NCI-H510A treated with DMSO at 0.1 percent for 48 hours (cell line): Measurements from ENCODE around the gene TMEM150B.
A peak's percentile ranks its signal among the peaks of the same experiment; 100 is the strongest.

ENCODE experiments used
- DNase-seq: peaks from one replicate; lab custom pipeline; 2025; lab: John Stamatoyannopoulos, UW

TMEM150B gene, protein sequence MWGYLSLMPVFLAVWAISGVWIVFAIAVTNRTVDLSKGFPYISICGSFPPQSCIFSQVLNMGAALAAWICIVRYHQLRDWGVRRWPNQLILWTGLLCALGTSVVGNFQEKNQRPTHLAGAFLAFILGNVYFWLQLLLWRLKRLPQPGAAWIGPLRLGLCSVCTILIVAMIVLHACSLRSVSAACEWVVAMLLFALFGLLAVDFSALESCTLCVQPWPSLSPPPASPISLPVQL

DNA sequence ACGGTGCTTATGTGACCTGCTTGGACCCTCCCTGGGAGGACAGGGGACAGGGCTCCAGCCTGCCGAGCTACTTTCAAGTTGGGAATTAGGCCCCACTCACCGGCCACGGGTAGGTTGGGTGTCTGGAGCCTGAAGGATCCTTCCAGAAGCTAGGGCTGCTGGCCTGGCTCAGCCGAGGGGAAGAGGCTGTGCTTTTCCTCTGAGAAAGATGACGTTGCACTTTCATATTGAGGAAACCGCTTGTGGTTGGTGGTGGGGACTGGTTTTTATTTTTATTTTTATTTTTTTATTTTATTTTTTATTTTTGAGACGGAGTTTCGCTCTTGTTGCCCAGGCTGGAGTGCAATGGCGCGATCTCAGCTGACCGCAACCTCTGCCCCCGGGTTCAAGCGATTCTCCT is at the start of gene TMEM150B:
Gene TMEM150B, minus strand, starts transcription at position 170 of the 400 bp plus-strand sequence. CDS start 4,305 bp downstream, outside the sequence.
- DNase-seq, result no peak

DNA sequence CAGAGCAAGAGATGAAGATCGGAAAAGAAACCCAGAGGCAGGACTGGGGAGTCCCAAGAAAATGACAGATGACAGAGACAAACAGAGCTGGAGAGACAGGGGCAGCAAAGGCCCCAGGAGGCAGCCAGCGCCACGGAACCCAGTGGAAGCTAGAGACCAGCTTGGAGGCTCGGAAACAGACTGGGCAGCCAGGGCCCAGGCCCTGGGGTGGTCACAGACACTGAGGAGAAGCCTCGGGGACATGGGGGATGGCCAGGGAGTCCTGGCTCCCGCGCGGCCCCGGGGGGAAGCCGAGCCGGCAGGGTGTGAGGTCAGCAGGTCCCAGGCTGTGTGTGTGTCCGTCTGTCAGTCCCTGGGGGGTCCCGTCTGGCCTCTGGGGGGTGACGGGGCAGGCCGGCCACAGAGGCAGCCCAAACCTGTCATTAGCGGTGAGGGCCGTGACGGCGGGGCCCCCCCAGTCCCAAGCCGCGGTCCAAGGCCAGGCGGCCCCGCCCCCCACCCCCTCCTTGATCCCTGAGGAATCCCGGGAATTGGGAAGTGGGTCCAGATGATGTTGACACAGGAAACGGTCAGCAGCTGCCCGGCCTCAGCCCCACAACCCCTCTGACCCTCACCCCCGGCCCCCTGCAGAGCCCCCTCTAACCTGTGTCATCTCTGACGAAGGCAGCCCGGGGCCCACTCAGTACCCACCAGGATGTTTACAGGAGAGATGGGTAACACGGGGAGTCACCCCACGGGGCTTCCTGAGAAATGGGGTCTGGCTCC is 49.0 kb upstream of the TMEM150B start:
- no peak for DNase-seq

DNA sequence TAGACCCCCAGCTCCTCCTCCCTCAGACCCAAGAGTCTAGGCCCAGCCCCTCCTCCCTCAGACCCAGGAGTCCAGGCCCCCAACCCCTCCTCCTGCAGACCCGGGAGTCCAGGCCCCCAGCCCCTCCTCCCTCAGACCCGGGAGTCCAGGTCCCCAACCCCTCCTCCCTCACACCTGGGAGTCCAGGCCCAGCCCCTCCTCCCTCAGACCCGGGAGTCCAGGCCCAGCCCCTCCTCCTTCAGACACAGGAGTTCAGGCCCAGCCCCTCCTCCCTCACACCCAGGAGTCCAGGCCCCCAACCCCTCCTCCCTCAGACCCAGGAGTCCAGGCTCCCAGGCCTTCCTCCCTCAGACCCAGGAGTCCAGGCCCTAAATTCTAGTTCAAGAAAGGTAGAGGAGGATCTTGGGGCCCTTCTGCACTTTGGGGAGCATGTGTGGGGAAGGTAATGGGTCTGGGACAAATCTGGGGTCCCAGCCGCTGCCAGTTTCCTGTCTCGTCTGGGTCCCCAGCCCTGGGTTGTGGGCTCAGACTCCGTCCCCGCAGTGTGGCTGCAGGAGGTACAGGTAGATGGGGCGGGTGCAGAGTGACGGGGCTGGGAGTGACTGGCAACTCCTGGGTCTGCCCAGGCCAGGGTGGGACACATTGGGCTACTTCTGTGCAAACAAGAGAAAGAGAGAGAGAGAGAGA is 48.3 kb upstream of the TMEM150B start:
- no peak for DNase-seq

DNA sequence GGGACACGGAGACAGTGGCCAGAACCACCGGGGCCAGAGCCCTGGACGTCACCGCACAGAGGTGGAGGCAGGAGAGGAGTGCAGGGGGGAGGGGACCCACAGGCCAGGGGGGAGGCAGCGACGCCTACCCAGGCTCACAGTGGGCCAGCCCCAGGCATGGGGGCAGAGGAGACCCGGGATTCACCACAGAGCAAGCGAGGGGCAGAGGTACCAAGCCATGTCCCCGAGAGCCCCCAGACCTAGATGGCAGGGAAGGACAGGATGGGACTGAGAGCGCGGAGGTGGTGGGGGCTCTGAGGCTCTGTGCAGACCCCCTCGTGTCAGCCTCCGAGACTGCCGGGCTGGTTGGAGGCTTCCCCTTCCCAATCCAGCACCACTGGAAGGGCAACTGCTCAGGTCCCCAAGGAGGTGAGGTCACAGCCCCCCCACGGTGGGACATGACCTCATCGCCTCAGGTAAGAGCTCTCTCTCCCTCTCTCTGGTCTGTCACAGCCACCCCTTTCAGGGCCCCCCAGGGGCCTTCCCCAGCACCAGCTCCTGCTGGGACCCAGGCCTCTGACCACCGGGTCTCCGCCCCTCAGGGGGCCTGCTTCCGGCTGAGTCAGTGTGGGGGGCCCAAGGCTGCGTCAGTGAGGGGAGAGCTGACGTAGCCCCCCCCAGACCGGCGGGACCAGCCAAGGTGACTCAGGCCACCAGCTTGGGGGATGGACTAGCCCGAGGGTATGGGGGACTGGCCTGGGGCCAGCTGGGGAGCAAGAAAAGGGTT is 47.4 kb upstream of the TMEM150B start:
- DNase-seq, result no peak

DNA sequence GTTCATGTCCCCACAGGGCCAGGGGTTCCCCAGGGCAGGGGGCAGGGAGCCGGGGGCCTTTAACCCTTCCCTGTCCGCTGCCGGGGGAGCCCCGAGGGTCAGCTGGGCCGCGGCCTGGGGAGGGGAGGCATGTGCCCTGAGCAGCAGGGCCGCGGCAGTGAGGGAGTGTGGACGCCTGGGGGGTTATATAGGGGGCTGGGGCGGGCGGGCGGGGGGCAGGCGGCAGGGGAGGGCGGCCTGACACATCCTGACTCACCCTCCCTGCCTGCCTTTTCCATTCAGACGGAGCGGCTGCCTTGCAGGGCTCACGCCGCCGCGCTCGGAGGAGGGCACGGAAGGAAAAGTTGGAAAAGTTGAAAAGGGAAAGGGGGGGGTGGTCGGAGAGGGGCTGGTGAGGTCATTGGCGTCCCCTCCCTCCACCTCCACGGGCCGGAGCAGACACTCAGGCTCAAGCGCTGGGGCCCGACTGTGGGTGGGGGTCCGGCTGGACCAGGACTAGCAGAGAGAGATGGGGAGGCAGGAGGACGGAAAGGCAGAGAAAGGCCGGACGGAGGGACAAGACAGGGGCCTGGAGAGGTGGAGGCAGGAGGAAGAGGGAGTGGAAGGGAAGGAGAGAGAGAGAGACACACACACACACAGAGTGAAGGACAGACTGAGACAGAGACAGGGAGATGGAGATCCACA is 45.3 kb upstream of the TMEM150B start, which contains the start of gene IL11:
Gene IL11, minus strand, starts transcription at position 159 of the 684 bp plus-strand sequence. Its CDS starts 153 bp downstream, at position 6.
- no peak for DNase-seq

DNA sequence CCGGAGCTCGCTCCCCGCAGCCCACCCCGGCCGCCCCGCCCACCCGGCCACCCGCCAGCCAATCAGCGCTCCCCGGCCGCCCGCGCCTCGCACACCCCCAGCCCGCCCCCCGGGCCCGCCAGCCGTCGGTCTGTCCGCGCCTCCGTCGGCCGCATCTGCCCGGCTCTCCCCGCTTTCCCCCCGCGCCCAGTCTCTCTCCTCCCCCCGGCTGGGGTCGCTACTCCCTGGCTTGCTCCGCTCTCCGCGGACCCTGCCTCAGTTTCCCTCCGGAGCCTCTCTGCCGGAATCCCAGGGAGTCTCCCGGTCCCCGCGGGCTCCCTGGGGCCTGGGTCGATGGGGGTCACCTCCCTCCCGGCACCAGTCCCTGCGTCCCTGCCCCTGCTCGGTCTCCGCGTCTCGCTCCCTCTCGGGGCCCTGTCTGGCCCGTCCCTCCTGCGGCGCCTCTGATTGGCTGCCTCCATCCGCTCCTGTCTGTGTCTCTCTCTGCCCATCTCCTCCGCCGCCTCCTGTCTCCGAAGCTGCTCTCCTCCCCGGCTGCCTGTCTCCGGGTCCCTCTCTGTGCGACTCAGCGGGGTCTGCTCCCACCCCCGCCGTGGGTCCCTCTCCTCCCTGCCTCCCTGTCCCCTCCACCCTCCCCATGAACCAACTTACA is 44.6 kb upstream of the TMEM150B start:
- DNase-seq, result peak; percentile 30

DNA sequence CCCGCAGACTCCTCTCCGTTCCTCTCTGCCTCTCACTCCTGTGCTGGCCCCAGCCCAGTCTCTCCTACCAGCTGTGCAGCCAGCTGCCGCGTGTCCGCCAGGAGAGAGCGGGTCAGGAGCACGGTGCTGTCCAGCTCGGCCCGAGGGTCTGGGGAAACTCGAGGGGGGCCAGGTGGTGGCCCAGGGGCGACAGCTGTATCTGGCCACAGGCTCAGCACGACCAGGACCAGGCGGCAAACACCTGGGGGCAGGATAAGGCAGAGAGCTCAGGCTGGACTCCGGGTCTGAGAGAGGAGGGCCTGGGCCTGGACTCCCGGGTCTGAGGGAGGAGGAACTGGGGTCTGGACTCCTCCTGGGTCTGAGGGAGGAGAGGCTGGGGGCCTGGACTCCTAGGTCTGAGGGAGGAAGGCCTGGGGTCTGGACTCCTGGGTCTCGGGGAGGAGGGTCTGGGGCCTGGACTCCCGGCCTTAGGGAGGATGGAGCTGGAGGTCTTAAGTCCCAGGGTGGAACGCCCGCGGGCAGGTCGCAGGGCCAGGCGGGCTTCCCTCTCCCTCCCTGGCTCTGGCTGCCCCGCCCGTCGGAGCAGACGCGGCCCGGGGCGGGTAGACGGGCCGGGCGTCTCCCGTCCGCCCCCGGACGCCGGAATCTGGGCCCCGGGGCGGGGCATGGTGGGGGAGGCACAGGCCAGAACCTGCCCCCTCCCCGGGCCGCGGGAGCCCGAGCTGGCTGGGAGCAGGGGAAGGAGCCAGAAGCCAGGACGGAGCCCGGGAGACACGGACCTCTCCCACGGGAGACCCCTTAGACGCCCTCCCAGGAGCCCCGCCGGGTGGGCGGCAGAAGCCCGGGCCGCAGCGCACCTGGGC is 43.8 kb upstream of the TMEM150B start:
- DNase-seq, result no peak

DNA sequence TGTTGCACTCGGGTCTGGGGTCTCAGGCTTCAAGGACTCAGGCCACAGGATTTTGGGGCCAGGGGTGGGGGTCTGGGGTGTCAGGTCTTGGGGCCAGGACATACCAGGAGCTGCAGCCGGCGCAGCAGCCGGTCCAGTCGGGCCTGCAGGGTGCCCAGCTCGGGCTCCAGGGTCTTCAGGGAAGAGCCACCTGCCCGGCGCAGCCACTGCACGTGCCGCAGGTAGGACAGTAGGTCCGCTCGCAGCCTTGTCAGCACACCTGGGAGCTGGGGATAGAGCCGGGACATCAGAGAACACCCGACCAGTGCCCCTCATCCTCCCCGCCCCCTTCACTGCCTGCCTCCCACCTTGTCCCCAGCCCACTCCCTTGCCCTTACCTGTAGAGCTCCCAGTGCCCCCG is 43.0 kb upstream of the TMEM150B start:
- DNase-seq, result no peak

DNA sequence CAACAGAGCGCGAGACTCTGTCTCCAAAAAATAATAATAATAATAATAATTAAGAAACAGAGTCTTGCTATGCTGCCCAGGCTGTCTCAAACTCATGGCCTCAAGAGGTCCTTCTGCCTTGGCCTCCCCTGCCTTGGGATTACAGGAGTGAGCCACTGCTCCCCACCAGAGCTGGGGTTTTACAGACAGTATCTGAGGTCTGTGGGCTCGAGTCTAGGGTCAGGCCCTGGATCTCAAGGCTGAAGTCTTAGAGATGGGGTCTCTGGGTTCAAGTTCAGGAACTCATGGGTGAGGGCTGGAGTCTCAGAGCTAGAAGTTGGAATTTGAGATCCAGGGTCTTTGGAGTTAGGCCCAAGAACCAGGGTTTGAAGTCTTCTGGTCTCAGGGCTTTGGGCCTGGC is 41.6 kb upstream of the TMEM150B start:
- DNase-seq, result no peak

DNA sequence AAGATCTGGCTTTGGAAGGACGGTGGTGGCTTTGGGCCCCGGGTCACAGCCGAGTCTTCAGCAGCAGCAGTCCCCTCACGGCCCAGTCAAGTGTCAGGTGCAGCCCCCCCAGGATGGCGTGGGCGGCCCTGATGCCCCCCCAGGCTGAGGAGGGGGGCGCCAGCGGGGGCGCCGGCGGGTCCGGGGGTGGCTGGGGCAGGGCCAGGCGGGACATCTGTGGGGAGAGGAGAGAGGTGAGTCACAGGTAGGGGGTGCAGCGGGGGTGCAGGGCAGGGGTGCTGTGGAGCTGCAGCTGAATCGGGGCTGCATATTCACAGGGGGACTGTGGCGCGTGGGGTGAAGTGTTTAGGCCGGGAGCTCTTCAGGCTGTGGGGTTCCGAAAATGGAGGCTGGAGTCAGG is 40.8 kb upstream of the TMEM150B start:
- no peak for DNase-seq

DNA sequence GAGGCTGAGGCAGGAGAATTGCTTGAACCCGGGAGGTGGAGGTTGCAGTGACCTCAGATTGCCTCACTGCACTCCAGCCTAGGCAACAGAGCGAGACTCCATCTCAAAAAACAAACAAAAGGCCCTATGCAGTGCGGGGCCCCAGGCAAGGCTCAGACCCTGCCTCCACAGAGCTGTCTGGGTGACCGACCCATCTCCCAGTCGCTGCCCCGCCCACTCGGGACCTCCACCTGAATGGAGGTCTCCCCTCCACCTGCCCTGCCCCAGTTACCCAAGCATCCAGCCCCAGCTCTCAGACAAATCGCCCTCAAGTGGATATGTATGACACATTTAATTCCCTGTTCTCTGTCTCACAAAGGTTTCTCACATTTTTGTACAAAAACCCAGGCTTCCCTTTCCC is 40.1 kb upstream of the TMEM150B start:
- DNase-seq, result no peak

DNA sequence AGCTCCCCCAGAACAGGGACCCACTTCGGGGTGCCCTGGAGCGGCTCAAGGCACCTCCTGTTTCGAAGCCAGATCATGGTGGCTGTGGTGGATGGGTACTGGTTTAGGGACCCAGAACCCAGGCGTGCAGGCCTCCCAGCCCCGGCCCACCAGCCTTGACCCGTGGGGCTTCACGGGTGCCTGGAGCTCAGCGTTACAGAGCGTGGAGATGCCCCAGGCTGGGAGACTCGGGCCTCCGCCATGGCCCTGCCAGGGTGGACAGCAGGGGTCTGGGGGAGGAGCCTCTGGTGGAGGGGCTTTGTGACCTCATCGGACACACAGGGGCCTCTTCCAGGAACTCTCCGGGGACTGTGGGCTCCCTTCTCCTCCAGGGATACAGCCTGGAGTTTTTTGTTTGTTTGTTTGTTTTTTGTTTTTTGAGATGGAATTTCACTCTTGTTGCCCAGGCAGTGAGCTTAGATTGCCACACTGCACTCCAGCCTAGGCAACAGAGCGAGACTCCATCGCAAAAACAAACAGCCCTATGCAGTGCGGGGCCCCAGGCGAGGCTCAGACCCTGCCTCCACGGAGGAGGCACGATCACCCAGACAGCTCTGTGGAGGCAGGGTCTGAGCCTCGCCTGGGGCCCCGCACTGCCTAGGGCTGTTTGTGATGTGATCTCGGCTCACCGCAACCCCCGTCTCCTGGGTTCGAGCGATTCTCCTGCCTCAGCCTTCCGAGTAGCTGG is 38.0 kb upstream of the TMEM150B start, which contains the start of gene GARIN5B:
Gene GARIN5B, minus strand, starts transcription at position 271 of the 727 bp plus-strand sequence. Its CDS starts 194 bp downstream, at position 77.
- no peak for DNase-seq

DNA sequence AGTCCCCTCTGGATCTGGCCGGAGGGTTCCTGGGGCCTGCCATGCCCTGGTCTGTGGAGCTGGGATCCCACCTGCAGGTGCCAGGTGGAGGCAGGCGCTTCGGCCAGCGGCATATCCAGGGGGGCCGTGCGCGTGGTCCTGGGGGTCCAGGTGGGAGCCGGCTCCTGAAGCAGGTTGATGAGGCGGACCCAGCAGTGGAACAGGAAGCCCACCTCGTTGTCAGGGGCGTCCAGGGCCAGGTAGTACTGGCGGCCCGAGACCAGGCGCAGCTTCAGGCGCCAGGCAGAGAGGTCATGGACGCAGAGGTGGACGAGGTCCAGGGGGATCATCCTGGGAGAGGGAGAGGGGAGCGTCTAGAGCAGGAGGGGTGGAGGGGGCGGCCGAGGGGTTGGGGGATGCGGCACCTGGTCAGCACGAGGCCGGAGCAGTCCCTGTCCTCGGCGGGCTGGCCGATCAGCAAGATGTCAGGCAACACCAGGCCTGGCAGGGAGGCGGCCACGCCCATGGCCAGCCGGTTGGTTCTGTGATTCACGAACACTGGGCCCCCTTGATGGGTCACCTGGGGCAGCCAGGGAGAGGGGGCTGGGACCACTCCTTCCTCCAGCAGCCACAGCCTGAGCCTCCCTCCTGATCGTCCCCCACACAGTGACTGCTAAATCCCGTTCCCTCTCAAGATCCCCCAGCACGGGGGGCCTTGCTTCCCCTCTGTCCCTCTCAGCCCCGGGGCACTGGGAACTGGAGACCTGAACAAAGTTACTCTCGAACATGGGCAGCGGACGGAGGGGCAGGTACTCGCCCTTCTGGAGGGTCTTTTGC is 37.2 kb upstream of the TMEM150B start:
- no peak for DNase-seq

DNA sequence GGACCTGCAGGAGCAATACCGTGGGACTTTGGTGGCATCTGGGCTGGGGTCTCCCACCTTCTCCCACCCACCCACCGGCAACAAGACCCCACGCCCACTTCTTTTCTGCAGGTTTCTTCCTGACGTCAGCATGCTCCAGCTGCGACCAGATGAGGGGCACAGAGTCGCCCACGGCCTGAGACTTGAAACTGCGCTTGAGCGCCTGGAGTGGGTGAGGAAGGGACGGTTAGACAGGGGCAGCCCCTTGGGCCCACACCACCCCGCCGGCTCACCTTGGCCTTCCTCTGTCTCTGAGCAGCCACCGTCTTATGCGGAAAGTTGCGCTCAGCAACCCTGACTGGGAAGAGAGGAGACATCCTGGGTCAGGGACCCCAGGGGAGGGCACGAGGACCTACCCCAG is 35.8 kb upstream of the TMEM150B start:
- DNase-seq, result no peak

DNA sequence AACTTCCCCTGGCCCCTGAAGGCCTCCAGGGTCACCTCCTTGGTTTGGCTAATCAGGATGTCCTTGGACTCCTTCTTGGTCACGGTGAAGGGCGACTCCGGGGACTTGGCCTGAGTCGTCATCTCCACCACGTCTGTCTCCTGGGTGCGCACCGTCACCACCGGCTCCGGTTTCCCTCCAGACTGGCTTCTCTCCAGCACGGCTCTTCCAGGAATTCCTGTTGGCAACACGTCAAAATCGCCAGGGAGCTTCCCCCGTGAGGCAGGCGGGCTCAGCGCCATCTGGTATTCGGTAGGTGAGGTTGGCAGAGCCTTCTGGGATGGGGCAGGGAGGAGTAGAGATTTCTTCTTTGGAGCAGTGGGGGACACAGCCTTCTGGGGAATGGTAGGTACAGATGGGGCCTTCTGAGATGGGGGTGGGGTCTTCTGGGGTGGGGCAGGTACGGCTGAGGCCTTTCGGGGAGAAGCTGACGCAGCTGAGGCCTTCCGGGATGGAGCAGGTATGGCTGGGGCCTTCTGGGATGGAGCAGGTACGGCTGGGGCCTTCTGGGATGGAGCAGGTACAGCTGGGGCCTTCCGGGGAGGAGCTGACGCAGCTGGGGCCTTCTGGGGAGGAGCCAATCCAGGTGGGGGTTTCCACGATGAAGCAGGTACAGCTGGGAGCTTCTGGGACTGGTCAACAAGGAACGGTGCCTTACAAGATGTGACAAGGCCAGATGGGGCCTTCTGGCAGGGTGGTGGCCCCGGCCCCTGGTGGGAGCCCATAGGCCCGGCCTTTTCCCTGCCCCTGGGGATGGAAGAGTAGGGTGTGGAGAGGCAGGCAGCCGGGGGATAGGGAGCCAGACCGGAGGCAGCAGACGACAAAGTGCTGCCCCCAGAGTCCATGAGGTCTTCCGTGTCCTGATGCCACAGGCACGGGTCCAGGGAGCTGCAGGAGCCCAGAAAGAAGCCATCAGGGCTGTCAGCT is 34.1 kb upstream of the TMEM150B start:
- no peak for DNase-seq

DNA sequence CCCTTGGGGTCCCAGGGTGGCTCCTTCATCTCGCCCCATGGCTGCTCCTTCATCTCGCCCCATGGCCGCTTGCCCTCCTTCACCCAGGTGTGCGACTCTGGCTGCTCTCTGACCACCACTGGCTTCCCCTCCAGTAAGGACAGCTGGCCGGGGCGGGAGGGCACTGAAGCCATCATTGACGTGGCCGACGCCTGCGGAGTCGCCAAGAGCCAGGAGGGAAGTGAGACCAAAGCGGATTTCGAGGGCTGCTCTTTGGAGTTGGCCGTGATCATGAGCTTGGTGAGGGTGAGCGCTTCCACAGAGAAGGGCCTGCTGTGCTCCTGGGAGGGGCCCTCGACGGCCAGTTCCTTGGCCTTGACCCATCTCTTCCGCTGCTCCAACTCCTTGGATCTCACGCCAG is 33.4 kb upstream of the TMEM150B start:
- no peak for DNase-seq

DNA sequence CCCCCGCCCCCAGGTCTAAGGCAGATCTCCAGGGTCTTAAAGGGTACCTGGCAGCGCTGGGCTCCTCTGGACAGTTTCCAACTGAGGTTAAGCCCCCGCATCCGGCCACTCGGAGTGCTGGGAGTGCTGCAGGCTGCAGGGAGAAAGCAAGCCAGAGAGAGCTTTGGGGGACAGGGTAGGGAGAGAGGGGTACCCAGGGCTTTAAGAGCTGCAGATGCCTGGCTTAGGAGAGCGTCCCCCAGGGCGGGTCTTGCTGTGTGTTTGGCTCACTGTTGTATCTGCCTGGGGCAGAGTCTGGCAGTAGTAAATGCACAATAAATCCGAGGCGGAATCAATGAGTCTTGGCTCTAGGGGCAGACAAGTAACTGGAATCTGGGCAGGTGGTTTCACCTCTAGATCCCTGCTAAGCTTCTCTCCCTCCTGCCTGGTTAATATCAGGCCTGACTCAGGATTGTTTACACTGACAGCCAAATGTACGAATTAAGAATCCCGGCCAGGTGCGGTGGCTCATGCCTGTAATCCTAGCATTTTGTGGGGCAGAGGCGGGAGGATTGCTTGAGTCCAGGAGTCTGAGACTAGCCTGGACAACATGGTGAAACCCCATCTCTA is 30.2 kb upstream of the TMEM150B start:
- DNase-seq, result no peak
